GM12878 (cell line): ENCODE results near the gene ENG. TPM values are rescaled to one million over a fixed set of nuclear protein-coding genes. Genes with fewer than 3 reads are reported as not detected.

Experiments used
- ATAC-seq: fragments of 200-7000 bp; cut with Tn5 transposase; 3 replicates; pipeline ENCODE4 v1.9.1; 2020; ENCODE audit warnings: mild to moderate bottlenecking, moderate library complexity
- BruUV-seq: library from RNA; stranded (reverse); fragments of 400-500 nt; replicated peaks from 2 replicates; lab custom pipeline; 2021; lab: Mats Ljungman, UMichigan
- CTCF ChIA-PET: fragments of 300-600 bp; sonication (Branson Sonifier 250); formaldehyde crosslinking; extraction: SDS; loops from one replicate; lab custom pipeline; 2021; ENCODE audit warnings: inconsistent platforms; lab: Yijun Ruan, JAX
- POLR2A ChIA-PET: fragments of 350-600 bp; formaldehyde crosslinking; extraction: SDS; loops from one replicate; lab custom pipeline; 2021; ENCODE audit warnings: inconsistent platforms; lab: Charles Lee
- RAD21 ChIA-PET: fragments of 300-600 bp; sonication (Branson Sonifier 250); formaldehyde crosslinking; loops from one replicate; lab custom pipeline; 2023; ENCODE audit warnings: antibody characterized with exemption; ENCODE audit not compliant: unreplicated experiment; lab: Charles Lee
- SMC1A ChIA-PET: fragments of 300-600 bp; sonication (Branson Sonifier 250); formaldehyde crosslinking; loops from one replicate; lab custom pipeline; 2023; ENCODE audit not compliant: unreplicated experiment, uncharacterized antibody; lab: Charles Lee
- DNase-seq: peaks from one replicate; pipeline ENCODE4 v3.0.0-alpha.2; 2011; ENCODE audit warnings: low read depth, low spot score
- FAIRE-seq: peaks from 3 replicates; lab custom pipeline; 2011; peaks lifted over from hg19 to GRCh38; lab: Jason Lieb, UNC
- H2AFZ ChIP-seq: 2 replicates; pipeline ENCODE4 v1.6.0; 2011; ENCODE audit warnings: low read depth, low read length, control low read depth; ENCODE audit not compliant: control insufficient read depth
- H3K27ac ChIP-seq: 2 replicates; pipeline ENCODE4 v1.5.1; 2011; ENCODE audit warnings: control low read depth; ENCODE audit not compliant: control insufficient read depth, insufficient read depth
- H3K27me3 ChIP-seq, 2 experiments: replicated peaks in 1 of 2; 2 replicates each; pipeline versions ENCODE4 v1.6.0 to v1.6.1; 2011; ENCODE audit warnings: low read length in 1 of 2; ENCODE audit not compliant: control insufficient read depth in 2 of 2, insufficient read depth in 2 of 2
- H3K36me3 ChIP-seq, 2 experiments: 2 replicates each; pipeline ENCODE4 v1.5.1; 2011; ENCODE audit warnings: low read length in 1 of 2; ENCODE audit not compliant: control insufficient read depth in 2 of 2, insufficient read depth in 2 of 2
- H3K4me1 ChIP-seq: 2 replicates; pipeline ENCODE4 v1.6.1; 2011; ENCODE audit warnings: mild to moderate bottlenecking, low read length, moderate library complexity, mixed read lengths; ENCODE audit not compliant: control insufficient read depth, insufficient read depth
- H3K4me2 ChIP-seq: 2 replicates; pipeline ENCODE4 v1.6.0; 2011; ENCODE audit warnings: control low read depth; ENCODE audit not compliant: control insufficient read depth, insufficient read depth
- H3K4me3 ChIP-seq: fragments of 200-600 bp; sonication (generic); 2 replicates; pipeline ENCODE4 v1.5.1; 2016
- H3K79me2 ChIP-seq: 2 replicates; pipeline ENCODE4 v1.6.0; 2011; ENCODE audit warnings: low read length; ENCODE audit not compliant: control insufficient read depth, insufficient read depth
- H3K9ac ChIP-seq: 2 replicates; pipeline ENCODE4 v1.8.0; 2011; ENCODE audit warnings: low read length, control low read depth, mixed read lengths; ENCODE audit not compliant: control insufficient read depth, insufficient read depth
- H3K9me3 ChIP-seq: replicated peaks from 3 replicates; pipeline ENCODE4 v1.5.1; 2011; ENCODE audit warnings: mild to moderate bottlenecking, low read length; ENCODE audit not compliant: control insufficient read depth, insufficient read depth
- H4K20me1 ChIP-seq: 2 replicates; pipeline ENCODE4 v1.6.0; 2011; ENCODE audit not compliant: control insufficient read depth, insufficient read depth
- ASH2L ChIP-seq: fragments of 300-600, 200-600 bp; sonication (generic); IDR thresholded peaks from 2 replicates; pipeline ENCODE4 v1.6.1; 2017; ENCODE audit warnings: low read depth, mild to moderate bottlenecking, borderline replicate concordance
- CHD4 ChIP-seq: fragments of 200-600 bp; sonication (generic); IDR thresholded peaks from 2 replicates; pipeline ENCODE4 v1.6.1; 2016; ENCODE audit warnings: mild to moderate bottlenecking
- FOS ChIP-seq: IDR thresholded peaks from 3 replicates; pipeline ENCODE4 v1.6.1; 2011; ENCODE audit warnings: borderline replicate concordance; ENCODE audit not compliant: insufficient read length; ENCODE audit errors: extremely low read depth
- IRF4 ChIP-seq: IDR thresholded peaks from 2 replicates; pipeline ENCODE4 v1.6.1; 2011; ENCODE audit warnings: low read depth, low read length
- MEF2A ChIP-seq: IDR thresholded peaks from 2 replicates; pipeline ENCODE4 v1.6.1; 2011; ENCODE audit warnings: low read depth, mild to moderate bottlenecking, low read length, moderate library complexity; ENCODE audit not compliant: insufficient read depth
- MTA3 ChIP-seq: IDR thresholded peaks from 2 replicates; pipeline ENCODE4 v1.6.1; 2012; ENCODE audit warnings: low read length, inconsistent platforms, borderline replicate concordance
- NR2C2 ChIP-seq: IDR thresholded peaks from 2 replicates; pipeline ENCODE4 v1.6.1; 2011; ENCODE audit warnings: borderline replicate concordance, low read depth; ENCODE audit not compliant: control insufficient read depth, insufficient read length
- NR2F1 ChIP-seq: fragments of 450-650 bp; conservative IDR thresholded peaks from 2 replicates; pipeline ENCODE4 v1.6.1; 2017; ENCODE audit warnings: mild to moderate bottlenecking
- NRF1 ChIP-seq: conservative IDR thresholded peaks from 2 replicates; pipeline ENCODE4 v1.6.1; 2011; ENCODE audit warnings: mild to moderate bottlenecking, low read depth, low read length, improper control_type of control experiment
- RAD51 ChIP-seq: fragments of 450-650 bp; IDR thresholded peaks from 2 replicates; pipeline ENCODE4 v1.6.1; 2016; ENCODE audit warnings: moderate library complexity, mild to moderate bottlenecking, inconsistent platforms
- SIX5 ChIP-seq: IDR thresholded peaks from 2 replicates; pipeline ENCODE4 v1.6.1; 2011; ENCODE audit warnings: mild to moderate bottlenecking, low read depth, low read length, moderate library complexity; ENCODE audit not compliant: severe bottlenecking
- SMAD5 ChIP-seq: IDR thresholded peaks from 2 replicates; pipeline ENCODE4 v1.6.1; 2016; ENCODE audit warnings: antibody characterized with exemption, low read depth
- SP1 ChIP-seq: IDR thresholded peaks from one replicate; pipeline ENCODE4 v1.6.1; 2011; ENCODE audit warnings: low read depth, low read length
- SREBF2 ChIP-seq: IDR thresholded peaks from 2 replicates; pipeline ENCODE4 v1.6.1; 2012; ENCODE audit warnings: mild to moderate bottlenecking, low read length
- STAT3 ChIP-seq: IDR thresholded peaks from 2 replicates; pipeline ENCODE4 v1.6.1; 2011; ENCODE audit warnings: low read depth, low read length, improper control_type of control experiment
- SUPT20H ChIP-seq: IDR thresholded peaks from 2 replicates; pipeline ENCODE4 v1.6.1; 2011; ENCODE audit warnings: low read depth, mild to moderate bottlenecking, low read length, moderate library complexity, borderline replicate concordance; ENCODE audit not compliant: control insufficient read depth
- SUZ12 ChIP-seq: fragments of 200-600 bp; sonication (generic); IDR thresholded peaks from one replicate; pipeline ENCODE4 v1.6.1; 2018; ENCODE audit warnings: antibody characterized with exemption, mild to moderate bottlenecking; ENCODE audit not compliant: unreplicated experiment
- TARDBP ChIP-seq: IDR thresholded peaks from 2 replicates; pipeline ENCODE4 v1.6.1; 2016; ENCODE audit warnings: borderline replicate concordance
- TCF3 ChIP-seq: IDR thresholded peaks from 2 replicates; pipeline ENCODE4 v1.6.1; 2012; ENCODE audit warnings: low read depth, mild to moderate bottlenecking, low read length, borderline replicate concordance; ENCODE audit not compliant: insufficient read depth
- YBX1 ChIP-seq: fragments of 450-650 bp; IDR thresholded peaks from 2 replicates; pipeline ENCODE4 v1.6.1; 2016; ENCODE audit warnings: antibody characterized with exemption
- YY1 ChIP-seq: IDR thresholded peaks from 2 replicates; pipeline ENCODE4 v1.6.1; 2011; ENCODE audit warnings: low read depth, mild to moderate bottlenecking, low read length
- ZNF24 ChIP-seq: fragments of 450-650 bp; IDR thresholded peaks from 2 replicates; pipeline ENCODE4 v1.6.1; 2017; ENCODE audit warnings: antibody characterized with exemption, mild to moderate bottlenecking
- ZNF384 ChIP-seq: IDR thresholded peaks from 2 replicates; pipeline ENCODE4 v1.6.1; 2012; ENCODE audit warnings: low read depth, mild to moderate bottlenecking, low read length, improper control_type of control experiment, borderline replicate concordance
- WGBS: methylation state at CpG from one replicate; pipeline ENCODE4 v1.1.6; 2016; ENCODE audit warnings: low lambda C conversion rate; ENCODE audit not compliant: insufficient replicate concordance, insufficient coverage; ENCODE audit errors: missing lambda C conversion rate; 5-methylcytosine and 5-hydroxymethylcytosine counted together
- in situ Hi-C: fragments of 300-500 bp; cut with MboI; formaldehyde crosslinking; loops from 9 replicates; pipeline ENCODE4 v1.14.3; 2018; ENCODE audit warnings: mixed read lengths
- intact Hi-C: fragments of 100-400 bp; cut with micrococcal nuclease; formaldehyde crosslinking; loops from one replicate; pipeline ENCODE4 v1.14.2; 2022; ENCODE audit not compliant: unreplicated experiment
- polyA plus RNA-seq, 11 experiments: library from polyadenylated mRNA; depleted of rRNA in 4 of 11; unstranded in 6 of 11; stranded (reverse) in 5 of 11; fragments of >200 nt; fragmentation: Nextera tagmentation in 4 of 11; fragmentation: Illumina TruSeq in 1 of 11; extraction: Ambion mirVana in 4 of 11; extraction: Trizol in 1 of 11; gene quantifications; 1 replicate in 1 of 11; 2 replicates in 10 of 11; pipeline versions ENCODE4 v1.2.1 to v1.2.3, GENCODE V29; 2011 to 2016; ENCODE audit warnings: inconsistent platforms in 2 of 11, missing spikeins in 2 of 11, low read depth in 1 of 11
- total RNA-seq, 4 experiments: library from RNA; depleted of rRNA in 3 of 4; stranded (reverse); fragments of >200 nt in 3 of 4; fragmentation: Illumina TruSeq in 1 of 4; extraction: Trizol in 1 of 4; gene quantifications; 2 replicates each; pipeline versions ENCODE4 v1.2.1 to v1.2.3, GENCODE V29; 2013 to 2021
- TF ChIP-seq, protein P1 (sequence below): fragments of 450-650 bp; IDR thresholded peaks from 2 replicates; pipeline ENCODE4 v1.6.1; 2018; ENCODE audit warnings: borderline replicate concordance, mild to moderate bottlenecking; ENCODE audit not compliant: partially characterized antibody

ENG gene
- total and polyA plus RNA-seq, 10 of the 15 experiments (the other 5 are each of a cell fraction or from before 2014, with no cell fraction given): 0.14 to 10.1 (median 2.0) TPM

GRCh38 chr9:127776195-127776923, 78.1 kb downstream of the ENG start:
- SMC1A ChIA-PET: interaction anchor here (0.8 to 2.1 kb wide), 5 partner anchors 9 to 141 kb away, joined by 3 to 9 read pairs (median 3); partner anchors contain the start of genes FPGS, ST6GALNAC4 and TOR2A
- CTCF ChIA-PET: interaction anchor here (0.6 to 1.6 kb wide), 10 partner anchors 8 to 145 kb away, joined by 3 to 10 read pairs (median 3); partner anchors contain the start of gene TOR2A
- TSS peak; percentile 95 for BruUV-seq
- no peaks in the 10 kb centered on the region for H3K27me3 ChIP-seq
- peak; percentile 57 for ATAC-seq
- peak overlapping the region; percentile 76 for H3K27ac ChIP-seq
- in situ Hi-C loops: no loop called here
- RAD21 ChIA-PET: interaction anchor here (0.5 to 2.3 kb wide), 8 partner anchors 9 to 187 kb away, joined by 3 to 14 read pairs (median 4); partner anchors contain the start of genes CDK9, ST6GALNAC4 and TOR2A
- peaks cover 36% of the 10 kb centered on the region for H3K79me2 ChIP-seq
- intact Hi-C loops: loop anchor here (2.0 kb wide), 1 partner anchor 42 kb away; the partner anchor contains the start of gene TOR2A
- H3K4me1 ChIP-seq: peaks cover 25% of the 10 kb centered on the region
- H2AFZ ChIP-seq: peak overlapping the region; percentile 56; the same call in 1 of the 2 replicates
- H3K9ac ChIP-seq: peak overlapping the region; percentile 64
- H3K36me3 ChIP-seq: peaks cover 0 to 7% of the 10 kb centered on the region in 2 experiments; a peak in 1 of 4 replicates
- no peaks in the 10 kb centered on the region for H3K9me3 ChIP-seq
- H4K20me1 ChIP-seq: no peaks in the 10 kb centered on the region
- H3K4me2 ChIP-seq: peak overlapping the region; percentile 75
- peak overlapping the region; percentile 100 for H3K4me3 ChIP-seq
- 0% methylated on average over 15 of the region's 15 CpGs for WGBS
- peak; percentile 44 for FAIRE-seq
- POLR2A ChIA-PET: interaction anchor here (0.8 to 1.6 kb wide), 9 partner anchors 9 to 141 kb away, joined by 3 to 14 read pairs (median 6); partner anchors contain the start of genes CDK9, FPGS and ST6GALNAC4
- no peak for DNase-seq
- TF ChIP-seq NR2C2 (no peak), ZNF24 (no peak), SREBF2 (no peak), TCF3 (0 out of 2 replicates have a peak, but pooled peaks have one; percentile 60), IRF4 (no peak), SIX5 (peak; percentile 25), SUPT20H (no peak), CHD4 (no peak), NRF1 (no peak), NR2F1 (0 out of 2 replicates have a peak, but pooled peaks have one; percentile 37), ASH2L (no peak), SUZ12 (no peak), SMAD5 (no peak), RAD51 (no peak), SP1 (peak; percentile 35), FOS (no peak), TARDBP (no peak), YBX1 (no peak), YY1 (peak; percentile 65), MEF2A (no peak), STAT3 (no peak), MTA3 (no peak), ZNF384 (no peak)
- TF ChIP-seq, protein P1, sequence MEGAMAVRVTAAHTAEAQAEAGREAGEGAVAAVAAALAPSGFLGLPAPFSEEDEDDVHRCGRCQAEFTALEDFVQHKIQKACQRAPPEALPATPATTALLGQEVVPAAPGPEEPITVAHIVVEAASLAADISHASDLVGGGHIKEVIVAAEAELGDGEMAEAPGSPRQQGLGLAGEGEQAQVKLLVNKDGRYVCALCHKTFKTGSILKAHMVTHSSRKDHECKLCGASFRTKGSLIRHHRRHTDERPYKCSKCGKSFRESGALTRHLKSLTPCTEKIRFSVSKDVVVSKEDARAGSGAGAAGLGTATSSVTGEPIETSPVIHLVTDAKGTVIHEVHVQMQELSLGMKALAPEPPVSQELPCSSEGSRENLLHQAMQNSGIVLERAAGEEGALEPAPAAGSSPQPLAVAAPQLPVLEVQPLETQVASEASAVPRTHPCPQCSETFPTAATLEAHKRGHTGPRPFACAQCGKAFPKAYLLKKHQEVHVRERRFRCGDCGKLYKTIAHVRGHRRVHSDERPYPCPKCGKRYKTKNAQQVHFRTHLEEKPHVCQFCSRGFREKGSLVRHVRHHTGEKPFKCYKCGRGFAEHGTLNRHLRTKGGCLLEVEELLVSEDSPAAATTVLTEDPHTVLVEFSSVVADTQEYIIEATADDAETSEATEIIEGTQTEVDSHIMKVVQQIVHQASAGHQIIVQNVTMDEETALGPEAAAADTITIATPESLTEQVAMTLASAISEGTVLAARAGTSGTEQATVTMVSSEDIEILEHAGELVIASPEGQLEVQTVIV: no peak
